ENCODE data around the gene FXYD6.

DNA sequence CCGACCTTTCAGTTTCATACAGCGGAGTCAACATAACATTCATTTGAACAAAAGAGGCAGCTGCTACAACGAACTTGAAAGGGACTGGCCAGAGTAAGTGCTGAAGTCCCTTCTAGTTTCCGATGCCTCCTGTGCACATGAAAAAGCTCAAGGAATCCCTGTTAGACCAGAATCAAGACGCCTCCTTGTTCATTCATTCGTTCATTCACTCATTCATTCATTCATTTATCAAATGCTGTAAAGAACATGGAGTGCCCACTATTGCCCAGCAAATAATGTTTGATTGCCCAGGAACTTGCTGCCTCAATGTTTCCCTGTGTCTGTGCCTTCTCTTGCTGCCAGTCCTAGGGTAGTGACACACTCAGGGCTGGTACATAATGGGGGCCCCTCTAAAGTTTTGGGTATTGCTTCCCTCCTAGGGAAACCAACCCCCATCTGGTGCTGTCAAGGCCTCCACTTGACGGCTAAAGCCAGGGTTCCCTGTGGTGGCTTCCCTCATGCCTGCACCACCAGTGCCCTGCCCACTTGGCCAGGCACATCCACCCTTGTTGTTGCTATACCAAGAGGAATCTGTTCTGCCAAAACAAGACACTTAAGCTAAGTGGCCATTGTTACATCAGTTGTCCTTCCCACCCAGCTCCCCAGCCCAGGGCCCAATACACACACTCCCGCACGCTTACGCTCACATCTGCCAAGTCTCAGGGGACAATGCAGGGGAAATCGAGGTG, 48.9 kb upstream of the FXYD6 start:
- TF ChIP-seq CTCF (IDR thresholded peaks at IDR 0.05; ENCODE audit: low read depth, low read length, missing input control) (no peak), FOXA1 (IDR thresholded peaks at IDR 0.05) (no peak), MAX (IDR thresholded peaks at IDR 0.05) (no peak), TAF1 (conservative IDR thresholded peaks at IDR 0.05) (no peak), GABPA (IDR thresholded peaks at IDR 0.05 in 1 of 2, conservative IDR thresholded peaks at IDR 0.05 in 1 of 2) (no peak), HNF4A (conservative IDR thresholded peaks at IDR 0.05) (no peak), YY1 (IDR thresholded peaks at IDR 0.05) (no peak)
- TF ChIP-seq, protein P1, sequence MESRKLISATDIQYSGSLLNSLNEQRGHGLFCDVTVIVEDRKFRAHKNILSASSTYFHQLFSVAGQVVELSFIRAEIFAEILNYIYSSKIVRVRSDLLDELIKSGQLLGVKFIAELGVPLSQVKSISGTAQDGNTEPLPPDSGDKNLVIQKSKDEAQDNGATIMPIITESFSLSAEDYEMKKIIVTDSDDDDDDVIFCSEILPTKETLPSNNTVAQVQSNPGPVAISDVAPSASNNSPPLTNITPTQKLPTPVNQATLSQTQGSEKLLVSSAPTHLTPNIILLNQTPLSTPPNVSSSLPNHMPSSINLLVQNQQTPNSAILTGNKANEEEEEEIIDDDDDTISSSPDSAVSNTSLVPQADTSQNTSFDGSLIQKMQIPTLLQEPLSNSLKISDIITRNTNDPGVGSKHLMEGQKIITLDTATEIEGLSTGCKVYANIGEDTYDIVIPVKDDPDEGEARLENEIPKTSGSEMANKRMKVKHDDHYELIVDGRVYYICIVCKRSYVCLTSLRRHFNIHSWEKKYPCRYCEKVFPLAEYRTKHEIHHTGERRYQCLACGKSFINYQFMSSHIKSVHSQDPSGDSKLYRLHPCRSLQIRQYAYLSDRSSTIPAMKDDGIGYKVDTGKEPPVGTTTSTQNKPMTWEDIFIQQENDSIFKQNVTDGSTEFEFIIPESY (IDR thresholded peaks at IDR 0.05) = no peak
- TF ChIP-seq, protein P2, sequence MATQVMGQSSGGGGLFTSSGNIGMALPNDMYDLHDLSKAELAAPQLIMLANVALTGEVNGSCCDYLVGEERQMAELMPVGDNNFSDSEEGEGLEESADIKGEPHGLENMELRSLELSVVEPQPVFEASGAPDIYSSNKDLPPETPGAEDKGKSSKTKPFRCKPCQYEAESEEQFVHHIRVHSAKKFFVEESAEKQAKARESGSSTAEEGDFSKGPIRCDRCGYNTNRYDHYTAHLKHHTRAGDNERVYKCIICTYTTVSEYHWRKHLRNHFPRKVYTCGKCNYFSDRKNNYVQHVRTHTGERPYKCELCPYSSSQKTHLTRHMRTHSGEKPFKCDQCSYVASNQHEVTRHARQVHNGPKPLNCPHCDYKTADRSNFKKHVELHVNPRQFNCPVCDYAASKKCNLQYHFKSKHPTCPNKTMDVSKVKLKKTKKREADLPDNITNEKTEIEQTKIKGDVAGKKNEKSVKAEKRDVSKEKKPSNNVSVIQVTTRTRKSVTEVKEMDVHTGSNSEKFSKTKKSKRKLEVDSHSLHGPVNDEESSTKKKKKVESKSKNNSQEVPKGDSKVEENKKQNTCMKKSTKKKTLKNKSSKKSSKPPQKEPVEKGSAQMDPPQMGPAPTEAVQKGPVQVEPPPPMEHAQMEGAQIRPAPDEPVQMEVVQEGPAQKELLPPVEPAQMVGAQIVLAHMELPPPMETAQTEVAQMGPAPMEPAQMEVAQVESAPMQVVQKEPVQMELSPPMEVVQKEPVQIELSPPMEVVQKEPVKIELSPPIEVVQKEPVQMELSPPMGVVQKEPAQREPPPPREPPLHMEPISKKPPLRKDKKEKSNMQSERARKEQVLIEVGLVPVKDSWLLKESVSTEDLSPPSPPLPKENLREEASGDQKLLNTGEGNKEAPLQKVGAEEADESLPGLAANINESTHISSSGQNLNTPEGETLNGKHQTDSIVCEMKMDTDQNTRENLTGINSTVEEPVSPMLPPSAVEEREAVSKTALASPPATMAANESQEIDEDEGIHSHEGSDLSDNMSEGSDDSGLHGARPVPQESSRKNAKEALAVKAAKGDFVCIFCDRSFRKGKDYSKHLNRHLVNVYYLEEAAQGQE (IDR thresholded peaks at IDR 0.05) = no peak
- TF ChIP-seq, protein P3, sequence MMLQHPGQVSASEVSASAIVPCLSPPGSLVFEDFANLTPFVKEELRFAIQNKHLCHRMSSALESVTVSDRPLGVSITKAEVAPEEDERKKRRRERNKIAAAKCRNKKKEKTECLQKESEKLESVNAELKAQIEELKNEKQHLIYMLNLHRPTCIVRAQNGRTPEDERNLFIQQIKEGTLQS (IDR thresholded peaks at IDR 0.05) = no peak
